IMR-90 (cell line): Measurements from ENCODE around the gene TNIP1. TPM values are rescaled to one million over a fixed set of nuclear protein-coding genes. Genes with fewer than 3 reads are reported as not detected.

Source experiments
- ATAC-seq: fragments of 200-7000 bp; cut with Tn5 transposase; 2 replicates; pipeline ENCODE4 v1.9.1; 2020; ENCODE audit warnings: low read depth, mild to moderate bottlenecking, moderate library complexity
- BruUV-seq: library from RNA; stranded (reverse); fragments of 400-500 nt; replicated peaks from 2 replicates; lab custom pipeline; 2021; lab: Mats Ljungman, UMichigan
- CTCF ChIA-PET: fragments of 300-600 bp; formaldehyde crosslinking; extraction: SDS; loops from one replicate; lab custom pipeline; 2021; ENCODE audit warnings: antibody characterized with exemption; lab: Yijun Ruan, JAX
- POLR2A ChIA-PET: fragments of 300-600 bp; sonication (Branson Sonifier 250); formaldehyde crosslinking; loops from one replicate; lab custom pipeline; 2022; ENCODE audit warnings: antibody characterized with exemption; ENCODE audit not compliant: unreplicated experiment; lab: Charles Lee
- DNase-seq: peaks from one replicate; pipeline ENCODE4 v3.0.0; 2013
- H2AFZ ChIP-seq: replicated peaks from 2 replicates; pipeline ENCODE3; 2013; ENCODE audit warnings: low read length, mild to moderate bottlenecking; ENCODE audit not compliant: poor library complexity
- H2AK5ac ChIP-seq: 2 replicates; pipeline ENCODE4 v1.6.1; 2013; ENCODE audit warnings: low read depth, low read length, inconsistent platforms
- H2AK9ac ChIP-seq: replicated peaks from 2 replicates; pipeline ENCODE3; 2013; ENCODE audit warnings: mild to moderate bottlenecking, low read depth, low read length, moderate library complexity; ENCODE audit not compliant: poor library complexity
- H2BK120ac ChIP-seq: 2 replicates; pipeline ENCODE4 v1.6.1; 2013; ENCODE audit warnings: low read depth, low read length, inconsistent platforms
- H2BK15ac ChIP-seq: 3 replicates; pipeline ENCODE4 v1.6.1; 2013; ENCODE audit warnings: low read depth, low read length, inconsistent platforms
- H2BK20ac ChIP-seq: 2 replicates; pipeline ENCODE4 v1.6.1; 2013; ENCODE audit warnings: low read depth, mild to moderate bottlenecking, inconsistent platforms, low read length, moderate library complexity
- H2BK5ac ChIP-seq: 2 replicates; pipeline ENCODE4 v1.6.1; 2013; ENCODE audit warnings: mild to moderate bottlenecking, low read depth, low read length, inconsistent platforms; ENCODE audit not compliant: poor library complexity, severe bottlenecking
- H3K14ac ChIP-seq: replicated peaks from 2 replicates; pipeline ENCODE4 v1.6.1; 2013; ENCODE audit warnings: low read depth, low read length, inconsistent platforms
- H3K18ac ChIP-seq: 2 replicates; pipeline ENCODE4 v1.6.1; 2013; ENCODE audit warnings: low read depth, low read length, control low read depth
- H3K23ac ChIP-seq: 2 replicates; pipeline ENCODE4 v1.6.1; 2013; ENCODE audit warnings: low read depth, low read length, inconsistent platforms
- H3K27ac ChIP-seq: 2 replicates; pipeline ENCODE4 v1.5.1; 2013; ENCODE audit warnings: mild to moderate bottlenecking, control low read depth, low read length; ENCODE audit not compliant: insufficient read depth
- H3K27me3 ChIP-seq: 2 replicates; pipeline ENCODE4 v1.6.1; 2013; ENCODE audit warnings: low read length; ENCODE audit not compliant: control insufficient read depth, insufficient read depth
- H3K36me3 ChIP-seq: 2 replicates; pipeline ENCODE4 v1.6.1; 2013; ENCODE audit warnings: low read length, mixed read lengths; ENCODE audit not compliant: control insufficient read depth, insufficient read depth
- H3K4ac ChIP-seq: 2 replicates; pipeline ENCODE4 v1.6.1; 2013; ENCODE audit warnings: low read depth, low read length, inconsistent platforms
- H3K4me1 ChIP-seq: 2 replicates; pipeline ENCODE4 v1.6.1; 2013; ENCODE audit warnings: low read length, mixed read lengths; ENCODE audit not compliant: control insufficient read depth, insufficient read depth
- H3K4me2 ChIP-seq: 2 replicates; pipeline ENCODE4 v1.6.1; 2013; ENCODE audit warnings: low read depth, mild to moderate bottlenecking, control low read depth, low read length, moderate library complexity
- H3K4me3 ChIP-seq: 2 replicates; pipeline ENCODE4 v1.5.1; 2013; ENCODE audit warnings: low read depth, mild to moderate bottlenecking, control low read depth, low read length, moderate library complexity; ENCODE audit not compliant: insufficient read depth
- H3K56ac ChIP-seq: 2 replicates; pipeline ENCODE4 v1.6.1; 2013; ENCODE audit warnings: low read length, inconsistent platforms; ENCODE audit not compliant: insufficient read depth; ENCODE audit errors: extremely low read depth
- H3K79me1 ChIP-seq, 2 experiments: 2 replicates each; pipeline ENCODE4 v1.6.1; 2013; ENCODE audit warnings: low read length in 2 of 2, inconsistent platforms in 1 of 2, low read depth in 1 of 2
- H3K9ac ChIP-seq: 2 replicates; pipeline ENCODE4 v1.6.1; 2013; ENCODE audit warnings: low read depth, low read length, control low read depth
- H3K9me1 ChIP-seq: 2 replicates; pipeline ENCODE4 v1.6.1; 2013; ENCODE audit warnings: low read length, inconsistent platforms; ENCODE audit not compliant: insufficient read depth
- H3K9me3 ChIP-seq: 2 replicates; pipeline ENCODE4 v1.6.1; 2013; ENCODE audit warnings: low read length; ENCODE audit not compliant: control insufficient read depth, insufficient read depth
- H4K20me1 ChIP-seq: 2 replicates; pipeline ENCODE4 v1.6.1; 2013; ENCODE audit warnings: low read length, inconsistent platforms; ENCODE audit not compliant: insufficient read depth
- H4K5ac ChIP-seq: 2 replicates; pipeline ENCODE4 v1.6.1; 2013; ENCODE audit warnings: mild to moderate bottlenecking, low read depth, low read length, control low read depth
- H4K8ac ChIP-seq, 2 experiments: 2 replicates each; pipeline ENCODE4 v1.6.1; 2013; ENCODE audit warnings: low read depth in 2 of 2, low read length in 2 of 2, control low read depth in 1 of 2, inconsistent platforms in 1 of 2
- H4K91ac ChIP-seq: 2 replicates; pipeline ENCODE4 v1.6.1; 2013; ENCODE audit warnings: low read depth, low read length, inconsistent platforms; ENCODE audit not compliant: insufficient read depth
- CEBPB ChIP-seq: IDR thresholded peaks from 2 replicates; pipeline ENCODE4 v1.6.1; 2012; ENCODE audit warnings: low read depth, low read length, improper control_type of control experiment
- CHD1 ChIP-seq: IDR thresholded peaks from 2 replicates; pipeline ENCODE4 v1.6.1; 2012; ENCODE audit warnings: low read depth, low read length, improper control_type of control experiment
- FOS ChIP-seq: fragments of 150-350 bp; IDR thresholded peaks from 2 replicates; pipeline ENCODE4 v1.6.1; 2016; ENCODE audit warnings: low read depth, low read length
- MAFK ChIP-seq: IDR thresholded peaks from 2 replicates; pipeline ENCODE4 v1.6.1; 2012; ENCODE audit warnings: low read depth, low read length, improper control_type of control experiment
- MAZ ChIP-seq: IDR thresholded peaks from 2 replicates; pipeline ENCODE4 v1.6.1; 2012; ENCODE audit warnings: low read depth, mild to moderate bottlenecking, low read length, improper control_type of control experiment, moderate library complexity, borderline replicate concordance
- MXI1 ChIP-seq: IDR thresholded peaks from 2 replicates; pipeline ENCODE4 v1.6.1; 2012; ENCODE audit warnings: low read depth, mild to moderate bottlenecking, low read length, moderate library complexity, borderline replicate concordance
- NFE2L2 ChIP-seq: fragments of 150-350 bp; IDR thresholded peaks from 2 replicates; pipeline ENCODE4 v1.6.1; 2016; ENCODE audit warnings: low read depth, mild to moderate bottlenecking, low read length
- RAD21 ChIP-seq: IDR thresholded peaks from 2 replicates; pipeline ENCODE4 v1.6.1; 2012; ENCODE audit warnings: low read length, improper control_type of control experiment
- RCOR1 ChIP-seq: IDR thresholded peaks from 2 replicates; pipeline ENCODE4 v1.6.1; 2012; ENCODE audit warnings: mild to moderate bottlenecking, low read length, improper control_type of control experiment; ENCODE audit not compliant: insufficient replicate concordance
- RFX5 ChIP-seq: IDR thresholded peaks from 2 replicates; pipeline ENCODE4 v1.8.0; 2012; ENCODE audit warnings: low read depth, mild to moderate bottlenecking, low read length, moderate library complexity
- SMC3 ChIP-seq: fragments of 150-350 bp; IDR thresholded peaks from 2 replicates; pipeline ENCODE4 v1.6.1; 2016; ENCODE audit warnings: low read depth, mild to moderate bottlenecking, antibody characterized with exemption, low read length, moderate library complexity
- WGBS, 2 experiments: methylation state at CpG; one replicate each; pipeline versions ENCODE4 v1.1.5 to v1.1.7; 2013; ENCODE audit warnings: missing lambda C conversion rate in 2 of 2; ENCODE audit not compliant: insufficient read length in 1 of 2; ENCODE audit errors: extremely low coverage in 2 of 2; 5-methylcytosine and 5-hydroxymethylcytosine counted together
- dilution Hi-C: fragments of 300-500 bp; cut with HindIII; formaldehyde crosslinking; loops from one replicate; pipeline ENCODE4 v1.14.3; 2018; ENCODE audit warnings: low sequenced_read_pairs; ENCODE audit not compliant: unreplicated experiment
- in situ Hi-C: fragments of 300-500 bp; cut with MboI; formaldehyde crosslinking; loops from 3 replicates; pipeline ENCODE4 v1.14.3; 2019; ENCODE audit warnings: low sequenced_read_pairs, inconsistent platforms, mixed read lengths
- intact Hi-C: fragments of 100-400 bp; cut with micrococcal nuclease; formaldehyde crosslinking; loops from 2 replicates; pipeline ENCODE4 v1.10.0; 2022
- polyA plus RNA-seq, 3 experiments: library from polyadenylated mRNA; depleted of rRNA; stranded (reverse); fragments of >200 nt; gene quantifications; 2 replicates each; pipeline ENCODE4 v1.2.3, GENCODE V29; 2012; ENCODE audit warnings: low replicate concordance in 1 of 3
- total RNA-seq: library from RNA; depleted of rRNA; stranded (reverse); fragments of >200 nt; gene quantifications from 2 replicates; pipeline ENCODE4 v1.2.3, GENCODE V29; 2012
- TF ChIP-seq, protein P1 (sequence below): fragments of 150-350 bp; IDR thresholded peaks from 2 replicates; pipeline ENCODE4 v1.6.1; 2016; ENCODE audit warnings: low read depth, mild to moderate bottlenecking, low read length, moderate library complexity, borderline replicate concordance
- TF ChIP-seq, protein P2 (sequence below): conservative IDR thresholded peaks from 2 replicates; pipeline ENCODE4 v1.5.1; 2012; ENCODE audit warnings: mild to moderate bottlenecking, low read depth, low read length, improper control_type of control experiment

Gene TNIP1
- total and polyA plus RNA-seq, 2 of the 4 experiments (the other 2 are of a cell fraction) = 63.8 to 92.8 TPM

DNA sequence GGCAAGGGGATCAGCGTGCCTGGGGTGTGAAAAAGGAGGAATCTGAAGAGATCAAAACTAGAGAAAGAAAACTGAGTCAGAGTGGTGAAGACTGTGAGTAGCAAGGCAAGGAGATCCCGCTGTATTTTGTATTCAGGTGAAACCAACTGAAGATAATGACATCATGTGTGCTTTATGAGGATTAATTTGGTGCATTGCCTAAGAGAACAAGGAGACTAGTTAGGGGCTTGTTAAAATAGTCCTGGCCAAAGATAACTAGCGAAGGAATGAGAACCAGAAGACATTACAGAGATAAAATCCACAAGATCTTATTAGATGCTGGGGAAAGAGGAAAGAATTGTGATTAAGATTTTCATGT lies 77.4 kb downstream of the TNIP1 start:
- Histone ChIP-seq H2BK5ac (no peak overlapping the region), H2BK20ac (no peak overlapping the region), H3K18ac (peak overlapping the region; percentile 4; the same call in 1 of the 2 replicates), H4K91ac (no peak overlapping the region), H3K36me3 (no peaks in the 10 kb centered on the region), H3K56ac (no peak overlapping the region), H2BK120ac (no peak overlapping the region), H2AK9ac (no peak overlapping the region), H3K14ac (no peak overlapping the region), H3K4ac (no peak overlapping the region), H3K4me2 (no peak overlapping the region), H3K4me1 (peaks cover 12% of the 10 kb centered on the region; the same call in 1 of the 2 replicates), H2AK5ac (no peak overlapping the region), H3K79me1 (no peaks in the 10 kb centered on the region), H2AFZ (no peak overlapping the region), H3K4me3 (no peak overlapping the region), H3K9me1 (peaks cover 7% of the 10 kb centered on the region; the same call in 1 of the 2 replicates), H2BK15ac (no peak overlapping the region), H4K8ac (no peak overlapping the region), H4K5ac (no peak overlapping the region), H3K9ac (no peak overlapping the region), H3K27ac (no peak overlapping the region), H4K20me1 (no peaks in the 10 kb centered on the region), H3K23ac (no peak overlapping the region), H3K27me3 (peaks cover 11% of the 10 kb centered on the region), H3K9me3 (no peaks in the 10 kb centered on the region)
- dilution Hi-C loops (no loop called here), in situ Hi-C loops (no loop called here), intact Hi-C loops (loop anchor here (2.0 to 5.0 kb wide), 2 partner anchors 47 to 649 kb away; no protein-coding TSS in a partner anchor)
- ATAC-seq = no peak
- TF ChIP-seq RAD21 = no peak
- TF ChIP-seq MAZ = no peak
- TF ChIP-seq, protein P1, sequence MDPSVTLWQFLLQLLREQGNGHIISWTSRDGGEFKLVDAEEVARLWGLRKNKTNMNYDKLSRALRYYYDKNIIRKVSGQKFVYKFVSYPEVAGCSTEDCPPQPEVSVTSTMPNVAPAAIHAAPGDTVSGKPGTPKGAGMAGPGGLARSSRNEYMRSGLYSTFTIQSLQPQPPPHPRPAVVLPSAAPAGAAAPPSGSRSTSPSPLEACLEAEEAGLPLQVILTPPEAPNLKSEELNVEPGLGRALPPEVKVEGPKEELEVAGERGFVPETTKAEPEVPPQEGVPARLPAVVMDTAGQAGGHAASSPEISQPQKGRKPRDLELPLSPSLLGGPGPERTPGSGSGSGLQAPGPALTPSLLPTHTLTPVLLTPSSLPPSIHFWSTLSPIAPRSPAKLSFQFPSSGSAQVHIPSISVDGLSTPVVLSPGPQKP = no peak
- TF ChIP-seq NFE2L2 = no peak
- no peak for TF ChIP-seq RCOR1
- TF ChIP-seq CHD1 = no peak
- TF ChIP-seq, protein P2, sequence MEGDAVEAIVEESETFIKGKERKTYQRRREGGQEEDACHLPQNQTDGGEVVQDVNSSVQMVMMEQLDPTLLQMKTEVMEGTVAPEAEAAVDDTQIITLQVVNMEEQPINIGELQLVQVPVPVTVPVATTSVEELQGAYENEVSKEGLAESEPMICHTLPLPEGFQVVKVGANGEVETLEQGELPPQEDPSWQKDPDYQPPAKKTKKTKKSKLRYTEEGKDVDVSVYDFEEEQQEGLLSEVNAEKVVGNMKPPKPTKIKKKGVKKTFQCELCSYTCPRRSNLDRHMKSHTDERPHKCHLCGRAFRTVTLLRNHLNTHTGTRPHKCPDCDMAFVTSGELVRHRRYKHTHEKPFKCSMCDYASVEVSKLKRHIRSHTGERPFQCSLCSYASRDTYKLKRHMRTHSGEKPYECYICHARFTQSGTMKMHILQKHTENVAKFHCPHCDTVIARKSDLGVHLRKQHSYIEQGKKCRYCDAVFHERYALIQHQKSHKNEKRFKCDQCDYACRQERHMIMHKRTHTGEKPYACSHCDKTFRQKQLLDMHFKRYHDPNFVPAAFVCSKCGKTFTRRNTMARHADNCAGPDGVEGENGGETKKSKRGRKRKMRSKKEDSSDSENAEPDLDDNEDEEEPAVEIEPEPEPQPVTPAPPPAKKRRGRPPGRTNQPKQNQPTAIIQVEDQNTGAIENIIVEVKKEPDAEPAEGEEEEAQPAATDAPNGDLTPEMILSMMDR = no peak
- no peak for TF ChIP-seq FOS
- TF ChIP-seq RFX5 = no peak
- no peak for TF ChIP-seq SMC3
- no peak for TF ChIP-seq MAFK
- TF ChIP-seq MXI1 = no peak
- TF ChIP-seq CEBPB = no peak
- 70% methylated on average over 3 of the region's 3 CpGs; no CpG with 5 or more reads in 1 of the 2 experiments for WGBS, 2 experiments
- CTCF ChIA-PET = interaction anchor here (1.5 kb wide), 1 partner anchor 43 kb away, joined by 4 read pairs; no protein-coding TSS in a partner anchor
- no peak for DNase-seq
- POLR2A ChIA-PET = no interaction called here
- BruUV-seq = no TSS peak
